Measurements from ENCODE around the gene EIF3F. TPM values are rescaled to one million over a fixed set of nuclear protein-coding genes. Genes with fewer than 3 reads are reported as not detected.

Gene EIF3F
- polyA plus RNA-seq, 1 donor from 2014 or later, result 266 TPM

- Histone ChIP-seq H3K36me3 (ENCODE audit: insufficient read depth, low read length) (no peaks in the 10 kb centered on the region), H3K27me3 (ENCODE audit: insufficient read depth, low read depth, low read length) (no peaks in the 10 kb centered on the region), H3K9me3 (ENCODE audit: low read length) (no peaks in the 10 kb centered on the region), H2AFZ (ENCODE audit: low read depth, low read length) (no peak overlapping the region), H3K4me3 (ENCODE audit: low read length) (no peak overlapping the region), H3K9ac (ENCODE audit: low read length) (no peak overlapping the region), H3F3A (ENCODE audit: insufficient read depth, low read length, poor library complexity, severe bottlenecking) (no peaks in the 10 kb centered on the region), H3K4me2 (ENCODE audit: low read length) (no peak overlapping the region), H3K27ac (ENCODE audit: low read length) (no peak overlapping the region), H3K9me2 (ENCODE audit: insufficient read depth, low read length) (no peaks in the 10 kb centered on the region), H4K20me1 (ENCODE audit: insufficient read depth) (no peaks in the 10 kb centered on the region), H3K79me2 (replicated peaks; ENCODE audit: insufficient read depth, low read length) (no peaks in the 10 kb centered on the region)
- no peak for TF ChIP-seq TAF1 (IDR thresholded peaks at IDR 0.05; ENCODE audit: low read depth)
- TF ChIP-seq SMC3 (conservative IDR thresholded peaks at IDR 0.05; ENCODE audit: poor library complexity), result no peak
- TF ChIP-seq CTCF (IDR thresholded peaks at IDR 0.05; ENCODE audit: poor library complexity, severe bottlenecking), result no peak
- TF ChIP-seq REST (IDR thresholded peaks at IDR 0.05; ENCODE audit: borderline replicate concordance), result no peak
- TF ChIP-seq POLR2AphosphoS5 (IDR thresholded peaks at IDR 0.05), result no peak
- no peak for TF ChIP-seq EZH2 (IDR thresholded peaks at IDR 0.05; ENCODE audit: borderline replicate concordance, insufficient read depth, low read length, poor library complexity, severe bottlenecking)
- TF ChIP-seq EP300 (conservative IDR thresholded peaks at IDR 0.05; ENCODE audit: poor library complexity, severe bottlenecking), result no peak
- TF ChIP-seq RAD21 (conservative IDR thresholded peaks at IDR 0.05), result no peak
- TF ChIP-seq MXI1 (conservative IDR thresholded peaks at IDR 0.05; ENCODE audit: poor library complexity, severe bottlenecking), result no peak
Observed at GRCh38 chr11:8008212-8008611, 21.1 kb downstream of the EIF3F start.

- H3K9me2 ChIP-seq (ENCODE audit: insufficient read depth, low read length), result no peaks in the 10 kb centered on the region
- no peak overlapping the region for H2AFZ ChIP-seq (ENCODE audit: low read depth, low read length)
- H3K9me3 ChIP-seq (ENCODE audit: low read length), result no peaks in the 10 kb centered on the region
- H3K4me3 ChIP-seq (ENCODE audit: low read length), result no peak overlapping the region
- no peak overlapping the region for H3K27ac ChIP-seq (ENCODE audit: low read length)
- TF ChIP-seq MXI1 (conservative IDR thresholded peaks at IDR 0.05; ENCODE audit: poor library complexity, severe bottlenecking) (no peak), POLR2AphosphoS5 (IDR thresholded peaks at IDR 0.05) (no peak), EZH2 (IDR thresholded peaks at IDR 0.05; ENCODE audit: borderline replicate concordance, insufficient read depth, low read length, poor library complexity, severe bottlenecking) (no peak), REST (IDR thresholded peaks at IDR 0.05; ENCODE audit: borderline replicate concordance) (no peak), SMC3 (conservative IDR thresholded peaks at IDR 0.05; ENCODE audit: poor library complexity) (no peak), RAD21 (conservative IDR thresholded peaks at IDR 0.05) (no peak), EP300 (conservative IDR thresholded peaks at IDR 0.05; ENCODE audit: poor library complexity, severe bottlenecking) (no peak), CTCF (IDR thresholded peaks at IDR 0.05; ENCODE audit: poor library complexity, severe bottlenecking) (no peak), TAF1 (IDR thresholded peaks at IDR 0.05; ENCODE audit: low read depth) (no peak)
- H3K36me3 ChIP-seq (ENCODE audit: insufficient read depth, low read length), result no peaks in the 10 kb centered on the region
- no peaks in the 10 kb centered on the region for H3F3A ChIP-seq (ENCODE audit: insufficient read depth, low read length, poor library complexity, severe bottlenecking)
- no peaks in the 10 kb centered on the region for H4K20me1 ChIP-seq (ENCODE audit: insufficient read depth)
- H3K27me3 ChIP-seq (ENCODE audit: insufficient read depth, low read depth, low read length), result no peaks in the 10 kb centered on the region
- no peak overlapping the region for H3K4me2 ChIP-seq (ENCODE audit: low read length)
- H3K79me2 ChIP-seq (replicated peaks; ENCODE audit: insufficient read depth, low read length), result no peaks in the 10 kb centered on the region
- H3K9ac ChIP-seq (ENCODE audit: low read length), result no peak overlapping the region
Observed at GRCh38 chr11:8009856-8010255, 22.7 kb downstream of the EIF3F start.

Measured in neural cell (in vitro differentiated cells).